Measurements from ENCODE around the gene FXR1.

DNA sequence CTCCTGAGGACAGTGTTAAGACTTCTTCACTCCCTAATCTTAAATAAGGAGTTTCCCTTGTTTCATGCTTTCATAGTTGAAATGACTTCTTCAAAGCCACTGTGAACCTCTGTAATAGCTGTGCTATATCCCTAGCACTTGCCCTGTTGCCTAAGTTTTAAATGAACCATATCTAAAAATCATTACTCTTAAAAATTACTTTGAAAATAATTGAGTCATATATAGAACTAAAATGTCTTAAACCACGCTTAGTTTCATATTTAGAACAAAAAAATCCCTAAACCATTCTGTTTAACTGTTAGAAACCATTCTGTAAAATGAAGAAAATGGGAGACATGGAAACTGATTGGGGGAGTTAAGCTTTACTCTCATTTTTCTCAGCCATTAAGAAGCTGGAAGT lies 47.2 kb downstream of the FXR1 start:
- no peak for TF ChIP-seq TAF1 (IDR thresholded peaks at IDR 0.05; ENCODE audit: borderline replicate concordance, insufficient read depth, low read length)
- TF ChIP-seq, protein P1, sequence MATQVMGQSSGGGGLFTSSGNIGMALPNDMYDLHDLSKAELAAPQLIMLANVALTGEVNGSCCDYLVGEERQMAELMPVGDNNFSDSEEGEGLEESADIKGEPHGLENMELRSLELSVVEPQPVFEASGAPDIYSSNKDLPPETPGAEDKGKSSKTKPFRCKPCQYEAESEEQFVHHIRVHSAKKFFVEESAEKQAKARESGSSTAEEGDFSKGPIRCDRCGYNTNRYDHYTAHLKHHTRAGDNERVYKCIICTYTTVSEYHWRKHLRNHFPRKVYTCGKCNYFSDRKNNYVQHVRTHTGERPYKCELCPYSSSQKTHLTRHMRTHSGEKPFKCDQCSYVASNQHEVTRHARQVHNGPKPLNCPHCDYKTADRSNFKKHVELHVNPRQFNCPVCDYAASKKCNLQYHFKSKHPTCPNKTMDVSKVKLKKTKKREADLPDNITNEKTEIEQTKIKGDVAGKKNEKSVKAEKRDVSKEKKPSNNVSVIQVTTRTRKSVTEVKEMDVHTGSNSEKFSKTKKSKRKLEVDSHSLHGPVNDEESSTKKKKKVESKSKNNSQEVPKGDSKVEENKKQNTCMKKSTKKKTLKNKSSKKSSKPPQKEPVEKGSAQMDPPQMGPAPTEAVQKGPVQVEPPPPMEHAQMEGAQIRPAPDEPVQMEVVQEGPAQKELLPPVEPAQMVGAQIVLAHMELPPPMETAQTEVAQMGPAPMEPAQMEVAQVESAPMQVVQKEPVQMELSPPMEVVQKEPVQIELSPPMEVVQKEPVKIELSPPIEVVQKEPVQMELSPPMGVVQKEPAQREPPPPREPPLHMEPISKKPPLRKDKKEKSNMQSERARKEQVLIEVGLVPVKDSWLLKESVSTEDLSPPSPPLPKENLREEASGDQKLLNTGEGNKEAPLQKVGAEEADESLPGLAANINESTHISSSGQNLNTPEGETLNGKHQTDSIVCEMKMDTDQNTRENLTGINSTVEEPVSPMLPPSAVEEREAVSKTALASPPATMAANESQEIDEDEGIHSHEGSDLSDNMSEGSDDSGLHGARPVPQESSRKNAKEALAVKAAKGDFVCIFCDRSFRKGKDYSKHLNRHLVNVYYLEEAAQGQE (IDR thresholded peaks at IDR 0.05; ENCODE audit: insufficient read depth in 1 of 2, low read depth in 2 of 2, low read length in 2 of 2) = no peak
